ES-I3 (cell line): ENCODE measurements around the gene GLTPD2.

Source experiments
- H3K36me3 ChIP-seq: 2 replicates; pipeline ENCODE4 v1.6.1; 2013; ENCODE audit warnings: mild to moderate bottlenecking, low read length, control low read depth, moderate library complexity; ENCODE audit not compliant: insufficient read depth
- H3K4me1 ChIP-seq: 2 replicates; pipeline ENCODE4 v1.6.1; 2013; ENCODE audit warnings: mild to moderate bottlenecking, control low read depth, low read length; ENCODE audit not compliant: insufficient read depth
- H3K9ac ChIP-seq: 2 replicates; pipeline ENCODE4 v1.6.1; 2013; ENCODE audit warnings: low read depth, mild to moderate bottlenecking, low read length, moderate library complexity
- H3K9me3 ChIP-seq: 2 replicates; pipeline ENCODE4 v1.6.1; 2013; ENCODE audit warnings: mild to moderate bottlenecking, low read length, moderate library complexity; ENCODE audit not compliant: control insufficient read depth, insufficient read depth

Gene GLTPD2

GRCh38 chr17:4788807-4789700 lies at the start of gene GLTPD2:
GLTPD2 (plus strand) TSS chr17:4788964; CDS start chr17:4789012, 48 bp downstream.
- no peaks in the 10 kb centered on the region for H3K9me3 ChIP-seq
- H3K36me3 ChIP-seq, result no peaks in the 10 kb centered on the region
- 0 out of 2 replicates have a peak, but pooled peaks cover 4% of the 10 kb centered on the region for H3K4me1 ChIP-seq
- H3K9ac ChIP-seq, result peak within 1 kb of the TSS; percentile 89

- Histone ChIP-seq H3K9ac (peak within 1 kb of the TSS; percentile 70; the same call in 1 of the 2 replicates), H3K9me3 (no peaks in the 10 kb centered on the region), H3K36me3 (no peaks in the 10 kb centered on the region), H3K4me1 (no peaks in the 10 kb centered on the region)
Measured at GRCh38 chr17:4739122-4740024, 49.4 kb upstream of the GLTPD2 start, which contains the start of the genes CXCL16 and ZMYND15. CXCL16 (minus strand) TSS chr17:4739928; CDS start chr17:4739339, 589 bp downstream. ZMYND15 (plus strand) TSS chr17:4739833; CDS start chr17:4740549, 716 bp downstream.

- no peaks in the 10 kb centered on the region for H3K9me3 ChIP-seq
- no peaks in the 10 kb centered on the region for H3K36me3 ChIP-seq
- H3K9ac ChIP-seq, result peak overlapping the region; percentile 70; the same call in 1 of the 2 replicates
- H3K4me1 ChIP-seq, result no peaks in the 10 kb centered on the region
Measured at GRCh38 chr17:4740025-4740351, 48.8 kb upstream of the GLTPD2 start.

- Histone ChIP-seq H3K9me3 (no peaks in the 10 kb centered on the region), H3K4me1 (no peaks in the 10 kb centered on the region), H3K36me3 (no peaks in the 10 kb centered on the region), H3K9ac (no peak overlapping the region)
Measured at GRCh38 chr17:4740584-4740983, 48.2 kb upstream of the GLTPD2 start.

DNA sequence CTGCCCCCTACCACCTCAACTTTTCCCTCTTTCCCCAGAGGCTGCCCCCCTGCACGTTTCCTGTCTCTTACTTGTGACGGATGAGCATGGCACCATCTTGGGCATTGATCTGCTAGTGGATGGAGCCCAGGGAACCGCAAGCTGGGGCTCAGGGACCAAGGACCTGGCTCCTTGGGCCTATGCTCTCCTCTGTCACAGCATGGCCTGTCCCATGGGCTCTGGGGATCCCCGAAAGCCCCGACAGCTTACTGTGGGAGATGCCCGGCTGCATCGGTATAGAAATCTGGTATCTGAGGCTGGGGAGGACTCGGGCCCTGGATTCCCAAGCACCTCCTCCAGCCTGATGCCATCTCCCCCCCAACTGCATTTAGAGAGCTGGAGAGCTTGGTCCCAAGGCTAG lies 47.2 kb upstream of the GLTPD2 start:
- no peaks in the 10 kb centered on the region for H3K4me1 ChIP-seq
- no peaks in the 10 kb centered on the region for H3K9me3 ChIP-seq
- H3K36me3 ChIP-seq, result no peaks in the 10 kb centered on the region
- H3K9ac ChIP-seq, result no peak overlapping the region

DNA sequence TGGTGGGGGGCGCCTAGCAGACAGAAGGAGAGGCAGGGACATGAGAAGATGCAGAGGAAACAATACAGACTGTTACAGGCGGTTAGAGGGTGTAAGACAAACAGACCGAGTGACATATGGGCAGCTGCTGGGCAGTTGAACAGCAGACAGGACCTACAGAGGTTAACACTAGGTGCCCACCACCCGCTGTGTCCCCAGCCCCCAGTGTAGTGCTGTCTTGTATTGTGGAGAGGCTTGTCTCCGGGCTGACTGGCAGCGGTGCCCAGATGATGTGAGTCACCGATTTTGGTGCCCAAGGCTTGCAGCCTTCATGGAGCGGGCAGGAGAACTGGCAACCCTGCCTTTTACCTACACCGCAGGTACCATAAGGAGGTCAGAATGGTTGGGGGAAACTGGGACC lies 46.6 kb upstream of the GLTPD2 start:
- no peaks in the 10 kb centered on the region for H3K36me3 ChIP-seq
- H3K9me3 ChIP-seq, result no peaks in the 10 kb centered on the region
- no peak overlapping the region for H3K9ac ChIP-seq
- no peaks in the 10 kb centered on the region for H3K4me1 ChIP-seq

GRCh38 chr17:4742629-4743028 lies 46.1 kb upstream of the GLTPD2 start:
- H3K9me3 ChIP-seq, result no peaks in the 10 kb centered on the region
- H3K4me1 ChIP-seq, result no peaks in the 10 kb centered on the region
- H3K9ac ChIP-seq, result no peak overlapping the region
- H3K36me3 ChIP-seq, result no peaks in the 10 kb centered on the region

- Histone ChIP-seq H3K9ac (no peak overlapping the region), H3K36me3 (no peaks in the 10 kb centered on the region), H3K4me1 (no peaks in the 10 kb centered on the region), H3K9me3 (no peaks in the 10 kb centered on the region)
Measured at GRCh38 chr17:4743216-4743615, 45.5 kb upstream of the GLTPD2 start.

GRCh38 chr17:4743898-4744297 lies 44.9 kb upstream of the GLTPD2 start:
- Histone ChIP-seq H3K4me1 (no peaks in the 10 kb centered on the region), H3K36me3 (no peaks in the 10 kb centered on the region), H3K9ac (no peak overlapping the region)

GRCh38 chr17:4744999-4745969 lies 43.5 kb upstream of the GLTPD2 start:
- H3K9ac ChIP-seq, result peak overlapping the region; percentile 69; the same call in 1 of the 2 replicates
- no peaks in the 10 kb centered on the region for H3K9me3 ChIP-seq
- no peaks in the 10 kb centered on the region for H3K4me1 ChIP-seq
- H3K36me3 ChIP-seq, result no peaks in the 10 kb centered on the region

More at GRCh38 chr17:4743898-4744297, 44.9 kb upstream of the GLTPD2 start:
- H3K9me3 ChIP-seq, result no peaks in the 10 kb centered on the region

GRCh38 chr17:4747847-4748246 lies 40.9 kb upstream of the GLTPD2 start:
- no peaks in the 10 kb centered on the region for H3K4me1 ChIP-seq
- H3K36me3 ChIP-seq, result no peaks in the 10 kb centered on the region
- H3K9me3 ChIP-seq, result no peaks in the 10 kb centered on the region
- H3K9ac ChIP-seq, result no peak overlapping the region

DNA sequence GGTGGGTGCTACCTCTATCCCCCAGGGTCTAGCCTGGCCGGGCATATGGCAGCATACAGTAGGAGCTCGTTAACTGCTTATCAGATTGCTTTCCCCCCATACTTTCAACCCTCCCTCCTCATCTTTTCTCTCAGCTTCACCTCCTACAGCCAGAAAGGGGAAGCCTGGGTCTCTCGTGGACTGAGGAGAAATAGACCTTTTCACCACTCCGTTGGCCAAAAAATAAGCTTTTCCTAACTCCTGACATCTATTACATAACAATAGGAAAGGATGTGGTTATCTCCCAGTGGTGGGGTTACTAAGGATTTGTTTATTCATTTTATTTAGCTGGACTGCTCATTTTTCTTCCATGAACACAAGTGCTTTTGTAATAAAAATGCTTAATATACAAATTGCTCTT lies 40.1 kb upstream of the GLTPD2 start:
- no peak overlapping the region for H3K9ac ChIP-seq
- H3K9me3 ChIP-seq, result no peaks in the 10 kb centered on the region
- H3K4me1 ChIP-seq, result no peaks in the 10 kb centered on the region
- H3K36me3 ChIP-seq, result no peaks in the 10 kb centered on the region

- Histone ChIP-seq H3K36me3 (no peaks in the 10 kb centered on the region), H3K9ac (no peak overlapping the region), H3K9me3 (no peaks in the 10 kb centered on the region), H3K4me1 (no peaks in the 10 kb centered on the region)
Measured at GRCh38 chr17:4750606-4751005, 38.2 kb upstream of the GLTPD2 start.
